RWPE1 (cell line): ENCODE data around the gene RRP1B.
A peak's percentile ranks its signal among the peaks of the same experiment; 100 is the strongest.

Source experiments
- CTCF ChIA-PET: fragments of 350-600 bp; sonication (Branson Sonifier 250); formaldehyde crosslinking; extraction: SDS; loops from one replicate; lab custom pipeline; 2021; lab: Yijun Ruan, JAX
- POLR2A ChIA-PET: fragments of 400-600 bp; formaldehyde crosslinking; extraction: SDS; loops from one replicate; lab custom pipeline; 2020; ENCODE audit warnings: antibody characterized with exemption; ENCODE audit not compliant: low non-redundant PET; lab: Yijun Ruan, JAX
- DNase-seq: peaks from one replicate; pipeline ENCODE4 v3.0.0; 2012; ENCODE audit warnings: low spot score
- H3K27ac ChIP-seq: fragments of 450-650 bp; 2 replicates; pipeline ENCODE4 v1.5.1; 2017
- TF ChIP-seq, protein P1 (sequence below): fragments of 450-650 bp; conservative IDR thresholded peaks from 2 replicates; pipeline ENCODE4 v1.5.1; 2017; ENCODE audit warnings: low read depth, mild to moderate bottlenecking

Gene RRP1B

DNA sequence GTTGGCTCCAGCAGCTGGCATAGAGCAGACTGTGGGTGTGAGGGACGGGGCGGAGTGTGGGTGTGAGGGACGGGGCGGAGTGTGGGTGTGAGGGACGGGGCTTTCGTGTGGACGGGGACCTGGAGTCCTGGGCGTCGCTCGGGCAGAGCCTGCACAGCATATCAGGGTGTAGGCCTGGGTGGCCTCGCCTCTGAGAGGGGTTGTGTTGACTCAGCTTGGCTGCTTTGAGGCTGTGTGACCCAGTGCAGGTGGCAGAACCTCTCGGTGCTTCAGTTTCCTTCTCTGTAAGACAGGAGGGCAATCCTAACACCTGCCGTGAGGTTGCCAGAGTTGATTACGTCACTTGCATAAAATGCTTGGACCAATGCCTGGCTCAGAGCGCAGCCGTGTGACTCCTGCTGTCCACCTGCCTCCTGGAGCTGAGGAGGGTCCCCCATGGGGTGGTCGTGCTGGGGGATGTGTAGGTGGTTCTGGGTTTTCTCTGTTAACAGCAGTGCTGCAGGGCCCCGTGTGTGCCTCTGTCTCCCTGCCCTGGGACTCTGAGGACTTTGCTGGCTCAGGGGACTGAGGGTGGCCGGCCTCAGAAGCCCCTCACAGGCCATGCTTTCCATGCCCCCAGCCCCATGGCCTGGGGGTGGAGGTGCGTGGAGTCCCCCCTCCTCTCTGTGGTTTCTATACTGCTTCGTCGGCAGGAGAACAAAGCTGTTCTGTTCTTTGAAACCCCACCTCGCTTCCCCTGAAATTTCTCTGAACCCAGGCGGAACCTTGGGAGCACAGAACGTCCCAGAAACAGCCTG lies 75.0 kb downstream of the RRP1B start:
- no peak for DNase-seq
- TF ChIP-seq, protein P1, sequence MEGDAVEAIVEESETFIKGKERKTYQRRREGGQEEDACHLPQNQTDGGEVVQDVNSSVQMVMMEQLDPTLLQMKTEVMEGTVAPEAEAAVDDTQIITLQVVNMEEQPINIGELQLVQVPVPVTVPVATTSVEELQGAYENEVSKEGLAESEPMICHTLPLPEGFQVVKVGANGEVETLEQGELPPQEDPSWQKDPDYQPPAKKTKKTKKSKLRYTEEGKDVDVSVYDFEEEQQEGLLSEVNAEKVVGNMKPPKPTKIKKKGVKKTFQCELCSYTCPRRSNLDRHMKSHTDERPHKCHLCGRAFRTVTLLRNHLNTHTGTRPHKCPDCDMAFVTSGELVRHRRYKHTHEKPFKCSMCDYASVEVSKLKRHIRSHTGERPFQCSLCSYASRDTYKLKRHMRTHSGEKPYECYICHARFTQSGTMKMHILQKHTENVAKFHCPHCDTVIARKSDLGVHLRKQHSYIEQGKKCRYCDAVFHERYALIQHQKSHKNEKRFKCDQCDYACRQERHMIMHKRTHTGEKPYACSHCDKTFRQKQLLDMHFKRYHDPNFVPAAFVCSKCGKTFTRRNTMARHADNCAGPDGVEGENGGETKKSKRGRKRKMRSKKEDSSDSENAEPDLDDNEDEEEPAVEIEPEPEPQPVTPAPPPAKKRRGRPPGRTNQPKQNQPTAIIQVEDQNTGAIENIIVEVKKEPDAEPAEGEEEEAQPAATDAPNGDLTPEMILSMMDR: no peak
- CTCF ChIA-PET: interaction anchor here (0.8 kb wide), 1 partner anchor 11 kb away, joined by 3 read pairs; no protein-coding TSS in a partner anchor
- POLR2A ChIA-PET: no interaction called here
- peak overlapping the region; percentile 99 for H3K27ac ChIP-seq

- ChIA-PET POLR2A (no interaction called here), CTCF (interaction anchor here (0.6 to 0.8 kb wide), 2 partner anchors 11 to 134 kb away, joined by 3 to 4 read pairs; no protein-coding TSS in a partner anchor)
- peak overlapping the region; percentile 99 for H3K27ac ChIP-seq
- TF ChIP-seq, protein P1: no peak
- DNase-seq: no peak
Measured at GRCh38 chr21:43734928-43735229, 75.5 kb downstream of the RRP1B start.

GRCh38 chr21:43735236-43736091 lies 76.1 kb downstream of the RRP1B start:
- CTCF ChIA-PET: interaction anchor here (0.5 to 0.8 kb wide), 3 partner anchors 10 to 133 kb away, joined by 3 to 4 read pairs (median 4); no protein-coding TSS in a partner anchor
- POLR2A ChIA-PET: interaction anchor here (0.6 kb wide), 1 partner anchor 38 kb away, joined by 3 read pairs; no protein-coding TSS in a partner anchor
- DNase-seq: no peak
- TF ChIP-seq, protein P1: no peak
- H3K27ac ChIP-seq: peak overlapping the region; percentile 99

GRCh38 chr21:43736224-43736883 lies 77.0 kb downstream of the RRP1B start:
- ChIA-PET CTCF (interaction anchor here (0.5 to 1.4 kb wide), 4 partner anchors 12 to 35 kb away, joined by 3 to 4 read pairs (median 4); no protein-coding TSS in a partner anchor), POLR2A (interaction anchor here (0.6 kb wide), 2 partner anchors 37 to 1081 kb away, joined by 3 read pairs; no protein-coding TSS in a partner anchor)

GRCh38 chr21:43737158-43737950 lies 78.0 kb downstream of the RRP1B start:
- POLR2A ChIA-PET: interaction anchor here (0.6 kb wide), 1 partner anchor 1080 kb away, joined by 3 read pairs; no protein-coding TSS in a partner anchor
- H3K27ac ChIP-seq: peak overlapping the region; percentile 99

More at GRCh38 chr21:43736224-43736883, 77.0 kb downstream of the RRP1B start:
- peak overlapping the region; percentile 99 for H3K27ac ChIP-seq
- DNase-seq: no peak
- TF ChIP-seq, protein P1: no peak

More at GRCh38 chr21:43737158-43737950, 78.0 kb downstream of the RRP1B start:
- DNase-seq: no peak
- TF ChIP-seq, protein P1: no peak
- CTCF ChIA-PET: interaction anchor here (0.5 to 1.4 kb wide), 5 partner anchors 9 to 36 kb away, joined by 3 to 4 read pairs (median 3); no protein-coding TSS in a partner anchor
